ENCODE data around the gene RTBDN.

- TF ChIP-seq CTCF (IDR thresholded peaks at IDR 0.05 in 4 of 5, conservative IDR thresholded peaks at IDR 0.05 in 1 of 5) (no peak), POLR2A (IDR thresholded peaks at IDR 0.05) (no peak)
Measured at GRCh38 chr19:12842511-12842910, 8.1 kb upstream of the RTBDN start.

All from gastrocnemius medialis (tissue), 4 donors.